NCI-H187 treated with DMSO at 0.1 percent for 48 hours (cell line): ENCODE data around the gene NPS.

ENCODE experiments used
- DNase-seq: peaks from one replicate; lab custom pipeline; 2025; lab: John Stamatoyannopoulos, UW

Gene NPS, protein sequence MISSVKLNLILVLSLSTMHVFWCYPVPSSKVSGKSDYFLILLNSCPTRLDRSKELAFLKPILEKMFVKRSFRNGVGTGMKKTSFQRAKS

GRCh38 chr10:127549009-127549408 is at the start of gene NPS:
TSS of gene NPS (plus strand) at chr10:127549309. CDS start at chr10:127549369, 60 bp downstream.
- DNase-seq = no peak

GRCh38 chr10:127500127-127500526 is 49.0 kb upstream of the NPS start:
- DNase-seq = no peak

GRCh38 chr10:127506094-127506493 is 43.0 kb upstream of the NPS start:
- DNase-seq = no peak

DNA sequence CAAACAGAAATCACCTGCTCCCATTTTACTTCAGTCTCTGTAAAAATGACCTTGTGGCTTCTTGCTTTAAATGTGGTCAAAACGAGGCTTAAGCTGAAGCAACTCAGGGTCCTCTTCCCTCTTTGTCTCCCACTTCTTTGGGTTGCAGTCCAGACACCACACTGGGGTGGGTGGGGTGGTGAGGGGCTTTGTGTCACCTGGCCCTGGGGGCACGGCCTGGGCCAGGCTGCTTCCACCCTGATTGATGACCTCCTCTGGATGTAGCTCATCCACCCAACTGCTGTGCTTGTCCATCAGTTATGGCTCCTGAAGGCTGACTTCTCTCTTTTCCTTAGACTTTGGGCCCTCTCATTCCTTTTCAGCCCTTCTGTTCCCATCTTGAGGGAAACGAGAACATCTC is 26.8 kb upstream of the NPS start:
- DNase-seq = no peak

DNA sequence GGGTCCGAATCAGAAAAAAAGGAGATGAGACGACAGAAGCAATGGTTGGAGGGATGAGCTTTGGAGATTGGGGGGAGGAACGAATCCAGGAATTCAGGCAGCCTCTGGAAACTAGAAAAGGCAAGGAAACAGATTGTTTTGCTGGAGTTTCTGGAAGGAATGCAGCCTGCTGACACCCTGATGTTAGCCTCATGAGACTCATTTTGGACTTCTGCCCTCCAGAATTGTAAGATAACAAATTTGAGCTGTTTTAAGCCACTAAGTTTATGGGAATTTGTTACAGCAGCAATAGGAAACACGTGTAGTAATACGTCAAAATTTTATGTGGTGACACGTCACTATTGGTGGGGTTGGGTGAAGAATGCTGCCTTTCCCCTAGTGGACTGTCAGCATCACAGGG is 25.6 kb upstream of the NPS start:
- no peak for DNase-seq

DNA sequence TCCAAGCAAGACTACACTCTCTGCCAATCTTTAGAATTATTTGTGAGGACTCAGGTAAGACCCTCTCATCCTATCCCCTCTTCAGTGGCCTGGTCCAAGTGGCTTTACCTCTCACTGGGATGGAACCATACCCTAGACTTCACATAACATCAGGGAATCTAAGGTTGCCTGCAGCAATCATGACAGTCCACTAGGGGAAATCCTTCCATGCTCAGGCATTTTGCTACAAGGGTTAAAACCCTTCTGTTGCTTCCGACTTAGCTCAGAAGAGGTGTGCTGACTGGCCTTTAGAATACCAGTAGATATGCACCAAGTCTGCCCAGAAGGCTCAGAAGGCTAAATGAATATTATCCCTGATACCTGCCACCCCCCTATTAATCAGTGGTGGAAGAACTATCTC is 24.9 kb upstream of the NPS start:
- no peak for DNase-seq

- DNase-seq = no peak
These were observed 24.0 kb upstream of the NPS start for GRCh38 chr10:127524908-127525665.

- DNase-seq = no peak
These were observed 23.4 kb upstream of the NPS start for GRCh38 chr10:127525686-127526085.

- DNase-seq = no peak
These were observed 22.9 kb upstream of the NPS start for GRCh38 chr10:127526161-127526560.

- DNase-seq = no peak
These were observed 21.8 kb upstream of the NPS start for GRCh38 chr10:127527320-127527719.

GRCh38 chr10:127527891-127528290 is 21.2 kb upstream of the NPS start:
- no peak for DNase-seq

- DNase-seq = no peak
These were observed 16.9 kb upstream of the NPS start for GRCh38 chr10:127532193-127532592.

- DNase-seq = no peak
These were observed 16.4 kb upstream of the NPS start for GRCh38 chr10:127532659-127533058.

DNA sequence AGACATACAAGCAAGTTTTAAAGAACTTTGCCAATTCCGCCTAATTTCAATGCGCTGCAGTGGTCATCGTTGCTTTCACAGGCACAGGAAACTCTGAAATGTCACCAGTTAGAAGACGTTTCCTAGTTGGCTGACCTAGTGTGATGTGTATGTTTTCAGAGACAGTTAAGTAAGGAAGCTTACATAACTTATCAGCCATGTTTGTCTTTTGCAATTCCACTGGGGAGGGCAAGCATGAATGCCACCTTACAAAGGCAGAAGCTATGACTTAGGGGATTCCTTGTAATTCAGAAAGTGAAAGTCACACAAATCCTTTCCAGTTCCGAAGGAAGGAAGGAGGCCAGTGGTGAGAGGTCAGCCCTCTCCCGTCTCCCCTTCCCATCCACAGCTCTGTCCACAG is 15.0 kb upstream of the NPS start:
- no peak for DNase-seq

GRCh38 chr10:127534496-127534895 is 14.6 kb upstream of the NPS start:
- no peak for DNase-seq

DNA sequence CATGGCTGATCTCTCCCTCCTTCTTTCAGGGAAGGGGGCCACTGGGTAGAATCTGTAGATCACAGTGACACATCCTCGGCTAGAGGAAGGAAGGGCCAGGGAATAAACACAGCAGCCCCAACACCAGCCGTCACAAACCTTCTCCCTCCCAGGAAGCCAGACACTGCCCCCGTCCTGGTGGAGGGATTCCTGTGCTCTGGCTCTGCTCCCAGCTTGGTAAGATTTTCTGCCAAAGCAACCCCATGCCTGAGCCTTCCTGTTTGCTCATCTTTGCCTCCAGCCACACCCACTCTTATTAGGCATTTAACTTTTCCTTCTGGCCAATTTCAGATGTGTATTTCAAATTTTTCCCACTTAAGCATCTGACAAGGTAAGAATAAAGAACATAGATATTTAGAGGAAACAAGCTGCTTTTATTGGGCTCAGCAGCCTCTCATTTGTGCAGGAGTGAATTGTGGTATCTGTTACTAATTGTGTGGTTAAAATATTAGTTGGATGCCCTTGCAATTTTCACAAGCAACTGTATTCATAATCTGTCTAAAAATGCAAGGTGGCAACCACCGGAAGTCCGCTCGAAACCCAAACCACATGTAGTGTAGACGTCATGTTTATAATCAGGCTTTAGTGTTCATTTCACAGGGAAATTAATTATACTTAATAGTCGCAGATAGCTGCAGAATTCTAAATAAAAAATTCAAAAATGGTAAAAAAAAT is 13.2 kb upstream of the NPS start:
- DNase-seq = no peak

DNA sequence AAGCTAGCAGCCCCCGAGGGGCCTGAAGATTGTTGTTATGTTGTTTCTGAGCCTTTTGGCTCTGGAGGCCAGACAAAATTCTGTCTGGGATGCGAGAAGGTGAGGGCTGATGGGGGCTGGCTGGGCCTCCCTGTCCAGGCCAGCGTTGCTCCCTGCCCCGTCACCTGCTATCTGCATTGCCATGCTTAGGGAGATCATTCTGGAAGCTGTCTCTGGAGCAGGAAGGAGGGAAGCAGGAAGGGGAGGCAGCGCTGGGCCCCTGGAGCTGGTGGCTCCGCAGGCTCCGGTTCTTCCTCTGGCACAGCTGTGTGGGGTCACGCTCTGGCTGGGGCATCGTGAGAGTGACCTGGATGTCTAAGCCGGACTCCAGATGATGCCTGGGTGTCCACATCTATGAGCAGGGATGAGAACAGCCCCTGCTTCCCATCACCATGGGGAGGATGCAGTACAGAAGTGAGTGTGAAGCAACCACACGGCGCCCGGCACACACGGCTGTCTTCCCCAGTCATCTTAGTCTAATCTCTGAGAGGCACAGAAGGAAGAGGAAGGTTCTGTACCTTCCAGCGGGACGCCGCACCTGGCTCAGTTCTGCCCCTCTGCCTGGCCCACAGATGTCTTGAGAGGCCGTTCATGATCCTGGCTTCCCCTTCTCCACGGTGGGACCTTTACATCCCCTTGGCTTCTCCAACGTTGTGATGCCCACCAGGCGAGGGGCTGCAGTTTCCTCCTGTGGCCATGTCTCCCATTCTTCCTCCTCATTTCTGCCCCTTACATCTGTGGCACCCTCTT is 11.9 kb upstream of the NPS start:
- no peak for DNase-seq

- no peak for DNase-seq
These were observed 11.2 kb upstream of the NPS start for GRCh38 chr10:127537924-127538323.

- no peak for DNase-seq
These were observed 1.1 kb upstream of the NPS start for GRCh38 chr10:127548022-127548421.

GRCh38 chr10:127550861-127551260 is 1.8 kb downstream of the NPS start:
- no peak for DNase-seq

DNA sequence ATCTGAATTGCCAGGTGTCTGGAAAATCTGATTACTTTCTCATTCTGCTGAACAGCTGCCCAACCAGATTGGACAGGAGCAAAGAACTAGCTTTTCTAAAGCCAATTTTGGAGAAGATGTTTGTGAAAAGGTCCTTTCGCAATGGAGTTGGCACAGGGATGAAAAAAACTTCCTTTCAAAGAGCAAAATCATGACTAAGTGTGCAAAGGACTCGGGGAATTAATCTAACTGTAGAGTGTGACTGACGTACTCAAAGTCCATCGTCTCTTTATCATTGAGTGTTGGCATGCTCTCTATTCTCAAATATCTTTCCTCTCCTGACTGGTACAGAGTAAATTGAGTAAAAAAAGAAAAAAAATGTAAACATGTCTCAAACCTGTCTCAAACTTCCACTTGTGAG is 3.3 kb downstream of the NPS start:
- no peak for DNase-seq

DNA sequence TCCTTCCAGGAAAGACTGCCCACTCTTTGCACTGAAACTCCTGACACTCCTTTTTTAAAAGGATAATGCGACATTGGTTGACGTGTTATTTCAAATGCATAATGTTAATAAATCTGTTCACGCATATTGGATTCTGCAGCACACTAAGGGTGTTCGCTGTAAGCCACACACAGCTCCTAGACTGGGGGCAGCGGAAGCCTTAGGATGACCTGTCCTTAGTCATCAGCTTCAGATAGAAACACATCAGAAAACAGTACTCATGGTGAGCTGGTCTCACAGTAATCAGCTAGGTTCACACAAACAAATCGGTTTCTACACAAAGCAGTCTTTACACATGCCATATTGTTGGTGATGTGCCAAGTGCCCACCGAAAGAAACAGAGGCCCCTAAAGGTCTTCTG is 4.3 kb downstream of the NPS start:
- DNase-seq = no peak

DNA sequence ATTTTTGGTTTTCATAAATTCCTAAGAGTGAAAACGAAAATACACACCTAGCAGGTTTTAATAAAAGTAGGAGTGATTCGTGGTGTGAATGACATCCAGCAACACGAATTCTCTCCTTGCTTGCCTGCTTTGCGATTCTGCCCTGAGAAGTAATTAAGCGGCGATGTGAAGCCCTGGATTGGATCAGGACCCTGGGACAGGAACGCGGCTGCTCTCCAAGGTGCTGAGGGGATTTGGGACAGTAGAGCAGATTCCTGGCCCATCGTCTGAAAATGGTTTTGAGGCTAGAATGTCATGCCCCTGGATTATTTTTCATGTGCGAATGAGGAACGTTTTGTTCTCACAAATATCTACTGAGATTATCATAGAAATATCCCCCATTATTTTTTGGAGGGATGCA is 7.8 kb downstream of the NPS start:
- no peak for DNase-seq
